OCI-LY3 (cell line): ENCODE measurements around the gene CPED1.

Experiments used
- H2AFZ ChIP-seq: fragments of 200-600, 300-600 bp; shearing (Covaris generic); 2 replicates; pipeline ENCODE4 v1.6.0; 2014; ENCODE audit warnings: antibody characterized with exemption, low read depth, low read length
- H3K27ac ChIP-seq: fragments of 200-600, 300-600 bp; sonication (generic); 2 replicates; pipeline ENCODE4 v1.5.1; 2014; ENCODE audit warnings: mild to moderate bottlenecking, low read length, moderate library complexity, mixed read lengths
- H3K27me3 ChIP-seq: fragments of 200-600, 300-600 bp; sonication (generic); 2 replicates; pipeline ENCODE4 v1.6.1; 2014; ENCODE audit warnings: low read depth, low read length, mixed read lengths
- H3K36me3 ChIP-seq: fragments of 200-600, 300-600 bp; sonication (generic); replicated peaks from 2 replicates; pipeline ENCODE3; 2014; ENCODE audit warnings: low read depth, low read length, mixed read lengths
- H3K4me1 ChIP-seq: fragments of 300-600, 200-600 bp; sonication (generic); 2 replicates; pipeline ENCODE4 v1.6.1; 2014; ENCODE audit warnings: low read length, mixed read lengths
- H3K4me2 ChIP-seq: fragments of 200-600, 300-600 bp; sonication (generic); 2 replicates; pipeline ENCODE4 v1.6.1; 2014; ENCODE audit warnings: low read length, mixed read lengths
- H3K4me3 ChIP-seq: fragments of 300-600, 200-600 bp; sonication (generic); 2 replicates; pipeline ENCODE4 v1.5.1; 2014; ENCODE audit warnings: antibody characterized with exemption, mild to moderate bottlenecking, low read length, moderate library complexity
- H3K79me2 ChIP-seq: fragments of 300-600, 200-600 bp; shearing (Covaris generic); 2 replicates; pipeline ENCODE4 v1.6.1; 2014; ENCODE audit warnings: mild to moderate bottlenecking, low read length, mixed read lengths
- H3K9ac ChIP-seq: fragments of 300-600, 200-600 bp; shearing (Covaris generic); 2 replicates; pipeline ENCODE4 v1.6.0; 2014; ENCODE audit warnings: mild to moderate bottlenecking, low read length, moderate library complexity
- H3K9me3 ChIP-seq: fragments of 200-600, 300-600 bp; shearing (Covaris generic); 2 replicates; pipeline ENCODE4 v1.6.1; 2014; ENCODE audit warnings: low read length, mixed read lengths; ENCODE audit not compliant: insufficient read depth
- H4K20me1 ChIP-seq: fragments of 200-600, 300-600 bp; sonication (generic); 2 replicates; pipeline ENCODE4 v1.6.1; 2016; ENCODE audit warnings: low read length, mixed read lengths; ENCODE audit not compliant: insufficient read depth
- CTCF ChIP-seq: fragments of 200-600, 300-600 bp; sonication (generic); IDR thresholded peaks from 2 replicates; pipeline ENCODE4 v1.5.1; 2014; ENCODE audit warnings: antibody characterized with exemption, low read length, low read depth
- EZH2phosphoT487 ChIP-seq: fragments of 200-600 bp; shearing (Covaris generic); IDR thresholded peaks from 2 replicates; pipeline ENCODE4 v1.6.1; 2018; ENCODE audit warnings: antibody characterized with exemption, mixed run types, low read depth

The CPED1 gene

GRCh38 chr7:121082400-121083101 is 94.0 kb downstream of the CPED1 start:
- TF ChIP-seq EZH2phosphoT487 (no peak), CTCF (no peak)
- Histone ChIP-seq H3K4me3 (no peak overlapping the region), H3K27me3 (peaks cover 30% of the 10 kb centered on the region), H3K4me2 (no peak overlapping the region), H3K9me3 (no peaks in the 10 kb centered on the region), H2AFZ (no peak overlapping the region), H3K36me3 (no peaks in the 10 kb centered on the region), H4K20me1 (no peaks in the 10 kb centered on the region), H3K4me1 (peaks cover 23% of the 10 kb centered on the region), H3K27ac (no peak overlapping the region), H3K9ac (no peak overlapping the region), H3K79me2 (no peaks in the 10 kb centered on the region)

GRCh38 chr7:121083138-121083789 is 94.8 kb downstream of the CPED1 start:
- Histone ChIP-seq H3K4me3 (no peak overlapping the region), H3K27ac (no peak overlapping the region), H3K36me3 (no peaks in the 10 kb centered on the region), H3K9me3 (no peaks in the 10 kb centered on the region), H3K4me2 (no peak overlapping the region), H4K20me1 (no peaks in the 10 kb centered on the region), H3K79me2 (no peaks in the 10 kb centered on the region), H3K4me1 (peaks cover 23% of the 10 kb centered on the region), H3K27me3 (peaks cover 30% of the 10 kb centered on the region), H3K9ac (no peak overlapping the region), H2AFZ (no peak overlapping the region)
- TF ChIP-seq EZH2phosphoT487 (no peak), CTCF (no peak)

GRCh38 chr7:121083790-121084251 is 95.3 kb downstream of the CPED1 start:
- Histone ChIP-seq H4K20me1 (no peaks in the 10 kb centered on the region), H3K79me2 (no peaks in the 10 kb centered on the region), H3K27ac (no peak overlapping the region), H3K9me3 (no peaks in the 10 kb centered on the region), H3K9ac (no peak overlapping the region), H3K4me1 (peaks cover 23% of the 10 kb centered on the region), H2AFZ (no peak overlapping the region), H3K4me3 (no peak overlapping the region), H3K27me3 (peaks cover 27% of the 10 kb centered on the region), H3K36me3 (no peaks in the 10 kb centered on the region), H3K4me2 (no peak overlapping the region)
- TF ChIP-seq CTCF (no peak), EZH2phosphoT487 (no peak)

GRCh38 chr7:121084256-121084655 is 95.7 kb downstream of the CPED1 start:
- no peaks in the 10 kb centered on the region for H3K9me3 ChIP-seq
- H3K79me2 ChIP-seq = no peaks in the 10 kb centered on the region
- no peak overlapping the region for H3K27ac ChIP-seq
- H3K4me1 ChIP-seq = peaks cover 23% of the 10 kb centered on the region
- no peak overlapping the region for H3K4me2 ChIP-seq
- H4K20me1 ChIP-seq = no peaks in the 10 kb centered on the region
- H3K27me3 ChIP-seq = peaks cover 24% of the 10 kb centered on the region
- no peak for TF ChIP-seq EZH2phosphoT487
- no peak for TF ChIP-seq CTCF
- no peak overlapping the region for H2AFZ ChIP-seq
- H3K4me3 ChIP-seq = no peak overlapping the region
- no peak overlapping the region for H3K9ac ChIP-seq
- no peaks in the 10 kb centered on the region for H3K36me3 ChIP-seq
